Mesothelial cell of epicardium (in vitro differentiated cells): ENCODE measurements around the gene BLOC1S2. TPM values are rescaled to one million over a fixed set of nuclear protein-coding genes. Genes with fewer than 3 reads are reported as not detected.

Experiments used
- DNase-seq, 2 experiments: peaks; one replicate each; pipeline ENCODE4 v3.0.0; 2021; ENCODE audit warnings: low spot score in 2 of 2; ENCODE audit not compliant: unreplicated experiment in 2 of 2
- H3K27ac Mint-ChIP-seq: 2 replicates; pipeline ENCODE4 v1.8.0; 2021; ENCODE audit warnings: mixed read lengths
- H3K27me3 Mint-ChIP-seq: 2 replicates; pipeline ENCODE4 v1.8.0; 2021; ENCODE audit warnings: low read depth, mixed read lengths
- H3K36me3 Mint-ChIP-seq: 2 replicates; pipeline ENCODE4 v1.8.0; 2021; ENCODE audit warnings: mixed read lengths
- H3K4me1 Mint-ChIP-seq: 2 replicates; pipeline ENCODE4 v1.8.0; 2021; ENCODE audit warnings: mixed read lengths
- H3K4me3 Mint-ChIP-seq: 2 replicates; pipeline ENCODE4 v1.8.0; 2021; ENCODE audit warnings: mild to moderate bottlenecking, moderate library complexity, mixed read lengths
- H3K9me3 Mint-ChIP-seq: 2 replicates; pipeline ENCODE4 v1.8.0; 2021; ENCODE audit warnings: mixed read lengths
- CTCF ChIP-seq: fragments of 200-600 bp; sonication (generic); IDR thresholded peaks from one replicate; pipeline ENCODE4 v1.5.0; 2021; ENCODE audit warnings: antibody characterized with exemption; ENCODE audit not compliant: unreplicated experiment
- total RNA-seq: library from RNA; stranded (reverse); gene quantifications from 3 replicates; pipeline ENCODE4 v1.2.1, GENCODE V29; 2021

Gene BLOC1S2
- total RNA-seq, 1 donor from 2014 or later: 33.0 TPM

GRCh38 chr10:100265821-100266485 lies 20.5 kb downstream of the BLOC1S2 start:
- no peak for TF ChIP-seq CTCF
- no peaks in the 10 kb centered on the region for H3K9me3 Mint-ChIP-seq
- peak overlapping the region; percentile 97 for H3K4me3 Mint-ChIP-seq
- peaks cover 9% of the 10 kb centered on the region for H3K4me1 Mint-ChIP-seq
- H3K27me3 Mint-ChIP-seq: no peaks in the 10 kb centered on the region
- no peak overlapping the region for H3K27ac Mint-ChIP-seq
- peaks cover 5% of the 10 kb centered on the region for H3K36me3 Mint-ChIP-seq
- no peak for DNase-seq

- TF ChIP-seq CTCF: no peak
- DNase-seq: no peak
- Mint-ChIP-seq H3K4me1 (no peaks in the 10 kb centered on the region), H3K27ac (no peak overlapping the region), H3K36me3 (peaks cover 44% of the 10 kb centered on the region), H3K4me3 (no peak overlapping the region), H3K27me3 (no peaks in the 10 kb centered on the region), H3K9me3 (no peaks in the 10 kb centered on the region)
Observed at GRCh38 chr10:100254191-100254590, 32.3 kb downstream of the BLOC1S2 start.

- H3K4me1 Mint-ChIP-seq: no peaks in the 10 kb centered on the region
- TF ChIP-seq CTCF: no peak
- no peaks in the 10 kb centered on the region for H3K27me3 Mint-ChIP-seq
- H3K4me3 Mint-ChIP-seq: no peak overlapping the region
- H3K27ac Mint-ChIP-seq: no peak overlapping the region
- DNase-seq: no peak
- H3K9me3 Mint-ChIP-seq: no peaks in the 10 kb centered on the region
- H3K36me3 Mint-ChIP-seq: peaks cover 44% of the 10 kb centered on the region
Observed at GRCh38 chr10:100253041-100253440, 33.4 kb downstream of the BLOC1S2 start.

GRCh38 chr10:100248820-100249219 lies 37.7 kb downstream of the BLOC1S2 start:
- no peak for TF ChIP-seq CTCF
- Mint-ChIP-seq H3K36me3 (peaks cover 32% of the 10 kb centered on the region), H3K9me3 (no peaks in the 10 kb centered on the region), H3K27me3 (no peaks in the 10 kb centered on the region), H3K4me1 (peaks cover 2% of the 10 kb centered on the region), H3K27ac (no peak overlapping the region), H3K4me3 (no peak overlapping the region)
- no peak for DNase-seq

- peak overlapping the region; percentile 23 for H3K27ac Mint-ChIP-seq
- H3K9me3 Mint-ChIP-seq: no peaks in the 10 kb centered on the region
- H3K4me1 Mint-ChIP-seq: peaks cover 2% of the 10 kb centered on the region
- H3K27me3 Mint-ChIP-seq: no peaks in the 10 kb centered on the region
- no peak for TF ChIP-seq CTCF
- no peak overlapping the region for H3K4me3 Mint-ChIP-seq
- no peak for DNase-seq
- peaks cover 33% of the 10 kb centered on the region for H3K36me3 Mint-ChIP-seq
Observed at GRCh38 chr10:100245484-100246220, 40.8 kb downstream of the BLOC1S2 start.
